ENCODE data around the gene KIFC3.
"Not testable (repeated sequence)": the region's sequence is repeated elsewhere in the genome, so short reads cannot be mapped to it uniquely, and the experiment has no call there.

Gene KIFC3

GRCh38 chr16:57788252-57788841, 13.9 kb downstream of the KIFC3 start:
- no peaks in the 10 kb centered on the region for H3K4me1 ChIP-seq (ENCODE audit: insufficient read depth, low read length)
- no peaks in the 10 kb centered on the region for H3K9me3 ChIP-seq (ENCODE audit: insufficient read depth, low read depth, low read length)
- no peak overlapping the region for H3K4me3 ChIP-seq (ENCODE audit: low read length)
- H3K27me3 ChIP-seq (ENCODE audit: insufficient read depth, low read length) = no peaks in the 10 kb centered on the region
- no peak overlapping the region for H3K27ac ChIP-seq (ENCODE audit: low read length)
- no peak overlapping the region for H3K9ac ChIP-seq (ENCODE audit: low read depth, low read length)
- no peaks in the 10 kb centered on the region for H3K36me3 ChIP-seq (ENCODE audit: insufficient read depth, low read depth, low read length)

GRCh38 chr16:57787519-57787905, 14.8 kb downstream of the KIFC3 start:
- Histone ChIP-seq H3K36me3 (ENCODE audit: insufficient read depth, low read depth, low read length) (no peaks in the 10 kb centered on the region), H3K27me3 (ENCODE audit: insufficient read depth, low read length) (no peaks in the 10 kb centered on the region), H3K4me3 (ENCODE audit: low read length) (no peak overlapping the region), H3K27ac (ENCODE audit: low read length) (no peak overlapping the region), H3K9ac (ENCODE audit: low read depth, low read length) (no peak overlapping the region), H3K4me1 (ENCODE audit: insufficient read depth, low read length) (peaks cover 3% of the 10 kb centered on the region; the same call in 1 of the 2 replicates), H3K9me3 (ENCODE audit: insufficient read depth, low read depth, low read length) (no peaks in the 10 kb centered on the region)

DNA sequence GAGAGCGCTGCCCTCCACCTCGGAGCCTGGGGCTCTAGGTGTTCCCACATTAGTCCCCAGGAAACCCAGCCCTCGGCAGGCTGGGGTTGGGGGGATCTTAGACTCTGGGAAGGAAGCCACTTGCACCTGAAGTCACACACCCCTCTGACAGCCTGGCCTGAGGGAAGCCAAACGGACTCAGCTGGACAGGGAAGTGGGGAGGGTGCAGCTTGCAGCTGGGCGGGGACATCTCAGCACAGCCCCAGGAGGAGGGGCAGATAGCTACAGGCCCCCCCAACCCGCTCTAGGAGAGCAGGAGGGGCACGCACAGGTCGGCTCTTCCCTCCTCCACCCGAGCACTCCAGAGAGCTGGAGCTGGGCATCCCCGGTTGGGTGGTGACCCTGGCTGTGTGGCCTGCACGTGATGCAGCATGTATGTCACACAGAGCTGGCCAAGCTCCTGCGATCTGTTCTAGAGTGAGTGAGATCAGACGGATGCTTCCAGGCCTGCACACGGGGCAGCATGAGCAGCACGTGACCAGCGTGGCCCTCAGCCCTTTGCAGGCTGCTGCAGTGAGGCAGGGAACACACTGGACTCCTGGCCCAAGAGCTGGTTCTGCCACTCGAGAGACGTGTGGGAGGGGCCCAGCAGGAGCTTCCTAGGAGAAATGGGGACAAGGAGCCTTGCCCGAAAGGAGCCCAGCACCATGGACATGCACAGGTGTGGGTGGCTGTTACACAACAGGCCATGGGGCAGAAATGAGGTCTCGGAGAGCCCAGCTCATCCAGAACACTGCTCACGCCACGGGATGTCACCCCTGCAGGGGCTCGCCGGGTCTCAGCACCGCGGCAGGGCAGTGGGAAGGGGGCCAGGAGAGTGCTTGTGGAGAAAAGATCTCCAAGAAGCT, 15.4 kb downstream of the KIFC3 start:
- Histone ChIP-seq H3K9ac (ENCODE audit: low read depth, low read length) (no peak overlapping the region), H3K27me3 (ENCODE audit: insufficient read depth, low read length) (no peaks in the 10 kb centered on the region), H3K36me3 (ENCODE audit: insufficient read depth, low read depth, low read length) (no peaks in the 10 kb centered on the region), H3K4me3 (ENCODE audit: low read length) (no peak overlapping the region), H3K27ac (ENCODE audit: low read length) (no peak overlapping the region), H3K4me1 (ENCODE audit: insufficient read depth, low read length) (peaks cover 3% of the 10 kb centered on the region; the same call in 1 of the 2 replicates), H3K9me3 (ENCODE audit: insufficient read depth, low read depth, low read length) (no peaks in the 10 kb centered on the region)

GRCh38 chr16:57785924-57786323, 16.4 kb downstream of the KIFC3 start:
- Histone ChIP-seq H3K27ac (ENCODE audit: low read length) (no peak overlapping the region), H3K36me3 (ENCODE audit: insufficient read depth, low read depth, low read length) (no peaks in the 10 kb centered on the region), H3K4me1 (ENCODE audit: insufficient read depth, low read length) (peaks cover 3% of the 10 kb centered on the region; the same call in 1 of the 2 replicates), H3K9me3 (ENCODE audit: insufficient read depth, low read depth, low read length) (no peaks in the 10 kb centered on the region), H3K9ac (ENCODE audit: low read depth, low read length) (no peak overlapping the region), H3K27me3 (ENCODE audit: insufficient read depth, low read length) (no peaks in the 10 kb centered on the region), H3K4me3 (ENCODE audit: low read length) (no peak overlapping the region)

GRCh38 chr16:57785385-57785784, 16.9 kb downstream of the KIFC3 start:
- no peak overlapping the region for H3K27ac ChIP-seq (ENCODE audit: low read length)
- H3K36me3 ChIP-seq (ENCODE audit: insufficient read depth, low read depth, low read length) = no peaks in the 10 kb centered on the region
- H3K27me3 ChIP-seq (ENCODE audit: insufficient read depth, low read length) = no peaks in the 10 kb centered on the region
- H3K4me1 ChIP-seq (ENCODE audit: insufficient read depth, low read length) = peaks cover 3% of the 10 kb centered on the region; the same call in 1 of the 2 replicates
- H3K4me3 ChIP-seq (ENCODE audit: low read length) = no peak overlapping the region
- no peaks in the 10 kb centered on the region for H3K9me3 ChIP-seq (ENCODE audit: insufficient read depth, low read depth, low read length)
- H3K9ac ChIP-seq (ENCODE audit: low read depth, low read length) = no peak overlapping the region

- peaks cover 3% of the 10 kb centered on the region; the same call in 1 of the 2 replicates for H3K4me1 ChIP-seq (ENCODE audit: insufficient read depth, low read length)
- no peak overlapping the region for H3K9ac ChIP-seq (ENCODE audit: low read depth, low read length)
- H3K4me3 ChIP-seq (ENCODE audit: low read length) = no peak overlapping the region
- no peaks in the 10 kb centered on the region for H3K36me3 ChIP-seq (ENCODE audit: insufficient read depth, low read depth, low read length)
- H3K27me3 ChIP-seq (ENCODE audit: insufficient read depth, low read length) = no peaks in the 10 kb centered on the region
- H3K9me3 ChIP-seq (ENCODE audit: insufficient read depth, low read depth, low read length) = no peaks in the 10 kb centered on the region
- H3K27ac ChIP-seq (ENCODE audit: low read length) = no peak overlapping the region
Measured at GRCh38 chr16:57784334-57784733, 18.0 kb downstream of the KIFC3 start.

DNA sequence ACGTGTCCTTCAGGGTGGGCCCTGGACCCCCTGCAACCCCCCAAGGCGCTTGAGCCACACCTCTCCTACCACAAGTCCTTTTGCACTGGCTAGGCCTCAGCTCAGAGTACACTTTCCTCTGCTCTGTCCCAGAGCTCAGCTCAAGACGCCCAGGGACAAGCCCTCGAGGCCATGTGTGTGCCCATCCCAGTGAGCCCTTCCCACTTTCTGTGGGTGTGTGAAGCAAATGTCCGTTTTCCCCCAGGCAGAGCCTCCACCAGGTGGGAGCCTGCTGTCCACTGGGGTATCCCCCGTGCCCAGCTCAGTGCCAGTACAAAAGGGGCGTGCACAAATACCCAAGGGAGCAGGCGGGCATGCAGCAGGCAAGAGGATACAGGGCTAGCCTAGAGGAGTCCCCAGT, 18.4 kb downstream of the KIFC3 start:
- Histone ChIP-seq H3K27me3 (ENCODE audit: insufficient read depth, low read length) (no peaks in the 10 kb centered on the region), H3K27ac (ENCODE audit: low read length) (no peak overlapping the region), H3K9ac (ENCODE audit: low read depth, low read length) (no peak overlapping the region)

DNA sequence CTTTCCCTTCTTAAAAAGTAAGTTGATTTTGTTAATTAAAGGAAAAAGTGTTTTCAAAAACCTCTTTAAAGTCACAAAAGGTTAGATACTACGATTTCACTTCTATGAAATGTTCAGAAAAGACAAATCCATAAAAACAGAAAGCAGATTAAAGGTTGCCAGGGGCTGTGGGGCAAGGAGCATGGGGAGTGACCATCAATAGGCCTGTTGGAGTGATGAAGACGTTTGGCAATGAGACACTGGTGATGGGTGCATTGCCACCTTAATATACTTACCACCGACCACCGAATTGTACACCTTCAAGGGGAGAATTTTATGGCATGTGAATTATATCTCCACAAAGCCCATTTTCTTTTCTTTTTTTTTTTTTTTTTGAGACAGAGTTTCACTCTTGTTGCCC, 19.2 kb downstream of the KIFC3 start:
- Histone ChIP-seq H3K9ac (ENCODE audit: low read depth, low read length) (no peak overlapping the region), H3K36me3 (ENCODE audit: insufficient read depth, low read depth, low read length) (no peaks in the 10 kb centered on the region), H3K27me3 (ENCODE audit: insufficient read depth, low read length) (no peaks in the 10 kb centered on the region), H3K27ac (ENCODE audit: low read length) (no peak overlapping the region), H3K9me3 (ENCODE audit: insufficient read depth, low read depth, low read length) (no peaks in the 10 kb centered on the region), H3K4me3 (ENCODE audit: low read length) (no peak overlapping the region), H3K4me1 (ENCODE audit: insufficient read depth, low read length) (peaks cover 3% of the 10 kb centered on the region; the same call in 1 of the 2 replicates)

More for the DNA sequence above, 18.4 kb downstream of the KIFC3 start:
- Histone ChIP-seq H3K9me3 (ENCODE audit: insufficient read depth, low read depth, low read length) (no peaks in the 10 kb centered on the region), H3K4me3 (ENCODE audit: low read length) (no peak overlapping the region), H3K4me1 (ENCODE audit: insufficient read depth, low read length) (peaks cover 3% of the 10 kb centered on the region; the same call in 1 of the 2 replicates), H3K36me3 (ENCODE audit: insufficient read depth, low read depth, low read length) (no peaks in the 10 kb centered on the region)

- H3K36me3 ChIP-seq (ENCODE audit: insufficient read depth, low read depth, low read length); H3K4me1 ChIP-seq (ENCODE audit: insufficient read depth, low read length); H3K9ac ChIP-seq (ENCODE audit: low read depth, low read length); H3K27me3 ChIP-seq (ENCODE audit: insufficient read depth, low read length); H3K9me3 ChIP-seq (ENCODE audit: insufficient read depth, low read depth, low read length); H3K4me3 ChIP-seq (ENCODE audit: low read length); H3K27ac ChIP-seq (ENCODE audit: low read length): not testable (repeated sequence)
Measured at GRCh38 chr16:57782607-57783055, 19.7 kb downstream of the KIFC3 start.

DNA sequence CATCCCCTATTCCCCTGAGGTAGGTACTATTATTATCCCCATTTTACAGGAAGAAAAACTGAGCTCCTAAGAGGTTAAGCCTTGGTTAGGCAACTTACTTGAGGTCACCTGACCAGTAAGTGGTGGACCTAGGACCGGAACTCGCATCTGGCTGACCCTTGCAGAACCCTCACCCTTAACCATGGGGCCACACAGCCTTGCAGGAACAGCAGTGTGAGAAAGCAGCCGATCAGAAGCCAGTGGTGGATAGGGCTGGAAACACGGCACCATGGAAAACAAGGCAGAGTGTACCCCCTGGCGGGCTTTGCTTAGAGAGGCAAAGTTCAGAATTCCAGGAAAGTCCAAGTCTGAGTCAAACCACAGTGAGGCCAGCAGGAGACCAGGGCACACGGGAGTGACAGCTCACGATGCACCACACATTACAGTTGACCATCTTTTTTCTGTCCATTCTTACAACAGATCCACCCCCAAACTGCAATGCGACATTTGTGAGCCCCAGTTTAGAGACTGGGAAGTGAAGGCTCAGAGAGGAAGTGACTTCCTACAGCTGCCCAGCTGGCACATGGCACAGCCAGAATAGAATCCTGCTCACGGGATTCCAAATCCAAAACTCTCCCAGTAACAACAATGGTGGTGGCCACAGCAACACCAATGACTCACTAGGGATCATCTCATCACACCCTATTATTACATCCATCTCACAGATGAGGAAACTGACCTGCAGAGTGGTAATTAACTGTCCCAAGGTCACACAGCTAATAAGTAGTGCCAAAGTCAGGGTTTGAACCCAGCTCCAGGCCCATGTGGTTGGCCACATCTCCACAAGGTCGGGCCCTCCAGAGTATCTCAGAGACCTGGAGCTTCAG, 20.3 kb downstream of the KIFC3 start:
- H3K9me3 ChIP-seq (ENCODE audit: insufficient read depth, low read depth, low read length) = no peaks in the 10 kb centered on the region
- H3K4me3 ChIP-seq (ENCODE audit: low read length) = no peak overlapping the region
- no peak overlapping the region for H3K9ac ChIP-seq (ENCODE audit: low read depth, low read length)
- H3K36me3 ChIP-seq (ENCODE audit: insufficient read depth, low read depth, low read length) = no peaks in the 10 kb centered on the region
- H3K4me1 ChIP-seq (ENCODE audit: insufficient read depth, low read length) = peaks cover 3% of the 10 kb centered on the region; the same call in 1 of the 2 replicates
- H3K27ac ChIP-seq (ENCODE audit: low read length) = no peak overlapping the region
- H3K27me3 ChIP-seq (ENCODE audit: insufficient read depth, low read length) = no peaks in the 10 kb centered on the region

DNA sequence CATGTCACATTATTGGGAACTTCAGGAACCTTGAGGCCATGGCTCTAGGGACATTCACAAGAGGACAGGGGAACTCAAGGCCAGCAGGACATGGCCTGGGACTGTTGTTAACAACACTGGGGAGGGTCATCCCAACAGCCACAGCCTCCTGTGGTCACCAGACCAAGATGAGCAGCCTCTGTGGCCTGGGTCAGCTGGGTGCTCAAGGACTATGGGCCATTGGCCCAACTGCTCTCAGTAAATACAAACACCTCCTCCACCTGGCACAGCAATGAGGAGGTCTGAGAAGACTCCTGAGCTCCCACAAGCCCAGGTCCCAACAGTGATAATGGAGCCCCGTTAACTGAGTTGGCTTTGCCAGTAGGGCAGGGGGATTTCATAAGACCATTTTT, 20.9 kb downstream of the KIFC3 start:
- no peaks in the 10 kb centered on the region for H3K36me3 ChIP-seq (ENCODE audit: insufficient read depth, low read depth, low read length)
- no peak overlapping the region for H3K4me3 ChIP-seq (ENCODE audit: low read length)
- H3K9ac ChIP-seq (ENCODE audit: low read depth, low read length) = no peak overlapping the region
- H3K27ac ChIP-seq (ENCODE audit: low read length) = no peak overlapping the region
- no peaks in the 10 kb centered on the region; the same call in 1 of the 2 replicates for H3K27me3 ChIP-seq (ENCODE audit: insufficient read depth, low read length)
- H3K4me1 ChIP-seq (ENCODE audit: insufficient read depth, low read length) = peaks cover 6% of the 10 kb centered on the region; the same call in 1 of the 2 replicates
- H3K9me3 ChIP-seq (ENCODE audit: insufficient read depth, low read depth, low read length) = no peaks in the 10 kb centered on the region
